ENCODE data around the gene OSBPL1A. TPM values are rescaled to one million over a fixed set of nuclear protein-coding genes. Genes with fewer than 3 reads are reported as not detected.

The OSBPL1A gene
- total and polyA plus RNA-seq, 4 donors = 12.6 to 38.8 (median 26.0) TPM

DNA sequence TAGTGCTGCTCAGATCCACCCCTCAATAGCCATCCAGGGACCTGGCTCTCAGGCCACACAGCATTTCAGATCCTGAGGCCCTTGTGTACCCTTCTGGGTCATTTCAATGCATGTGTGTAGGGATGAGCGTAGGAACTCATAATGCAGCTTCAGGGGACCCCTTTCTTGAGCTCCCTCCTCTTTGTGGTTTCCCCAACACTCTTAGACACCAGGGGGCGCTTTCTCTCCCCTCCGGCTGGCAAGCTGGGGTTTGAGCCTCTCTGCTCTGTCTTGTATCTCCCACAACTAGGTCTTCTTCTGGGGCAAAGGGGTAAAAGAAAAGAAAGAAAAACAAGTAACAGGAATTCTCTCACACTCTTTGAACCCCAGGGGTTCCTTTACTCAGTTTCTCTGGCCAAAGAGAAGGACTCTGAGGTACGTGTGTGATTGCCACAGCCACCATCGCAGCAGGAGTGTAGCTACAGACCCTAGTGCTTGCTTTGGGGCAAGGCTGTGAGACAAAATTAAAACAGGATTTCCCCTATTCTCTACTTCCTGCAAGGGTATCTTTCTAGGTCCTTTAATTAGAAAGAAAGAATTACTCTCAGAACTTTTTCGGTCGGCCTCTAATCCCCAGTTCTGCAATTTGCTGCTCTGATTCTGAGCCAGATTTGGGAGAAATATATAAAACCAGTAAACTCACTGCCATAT, 220.8 kb downstream of the OSBPL1A start:
- TF ChIP-seq, protein P1, sequence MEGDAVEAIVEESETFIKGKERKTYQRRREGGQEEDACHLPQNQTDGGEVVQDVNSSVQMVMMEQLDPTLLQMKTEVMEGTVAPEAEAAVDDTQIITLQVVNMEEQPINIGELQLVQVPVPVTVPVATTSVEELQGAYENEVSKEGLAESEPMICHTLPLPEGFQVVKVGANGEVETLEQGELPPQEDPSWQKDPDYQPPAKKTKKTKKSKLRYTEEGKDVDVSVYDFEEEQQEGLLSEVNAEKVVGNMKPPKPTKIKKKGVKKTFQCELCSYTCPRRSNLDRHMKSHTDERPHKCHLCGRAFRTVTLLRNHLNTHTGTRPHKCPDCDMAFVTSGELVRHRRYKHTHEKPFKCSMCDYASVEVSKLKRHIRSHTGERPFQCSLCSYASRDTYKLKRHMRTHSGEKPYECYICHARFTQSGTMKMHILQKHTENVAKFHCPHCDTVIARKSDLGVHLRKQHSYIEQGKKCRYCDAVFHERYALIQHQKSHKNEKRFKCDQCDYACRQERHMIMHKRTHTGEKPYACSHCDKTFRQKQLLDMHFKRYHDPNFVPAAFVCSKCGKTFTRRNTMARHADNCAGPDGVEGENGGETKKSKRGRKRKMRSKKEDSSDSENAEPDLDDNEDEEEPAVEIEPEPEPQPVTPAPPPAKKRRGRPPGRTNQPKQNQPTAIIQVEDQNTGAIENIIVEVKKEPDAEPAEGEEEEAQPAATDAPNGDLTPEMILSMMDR (IDR thresholded peaks at IDR 0.05; ENCODE audit: control extremely low read depth, extremely low read depth) = peak; percentile 27
- H3K27ac ChIP-seq (ENCODE audit: low read depth in 1 of 2, low read length in 1 of 2) = no peak overlapping the region
- peaks cover 6 to 14% (median 10%) of the 10 kb centered on the region in 4 donors for H3K36me3 ChIP-seq (ENCODE audit: control insufficient read depth in 4 of 4, insufficient read depth in 4 of 4, low read length in 4 of 4)
- H3K4me3 ChIP-seq = no peak overlapping the region
- H3K4me1 ChIP-seq (ENCODE audit: control insufficient read depth in 5 of 5, insufficient read depth in 5 of 5, low read length in 5 of 5) = peaks cover 0 to 4% (median 2%) of the 10 kb centered on the region in 5 donors
- 74 to 77% methylated on average over 7 of the region's 7 CpGs for WGBS, 2 donors
- H3K9me3 ChIP-seq (ENCODE audit: control insufficient read depth in 4 of 4, insufficient read depth in 3 of 4, low read length in 3 of 4) = no peaks in the 10 kb centered on the region
- H3K9ac ChIP-seq (ENCODE audit: insufficient read depth in 1 of 2, low read length in 2 of 2) = no peak overlapping the region
- ATAC-seq (ENCODE audit: insufficient read depth, low FRiP score) = peak; percentile 75
- peak; percentile 63 to 67 (median 66) for DNase-seq
- H3K27me3 ChIP-seq (ENCODE audit: control insufficient read depth in 3 of 3, insufficient read depth in 3 of 3, low read length in 2 of 3) = no peaks in the 10 kb centered on the region

DNA sequence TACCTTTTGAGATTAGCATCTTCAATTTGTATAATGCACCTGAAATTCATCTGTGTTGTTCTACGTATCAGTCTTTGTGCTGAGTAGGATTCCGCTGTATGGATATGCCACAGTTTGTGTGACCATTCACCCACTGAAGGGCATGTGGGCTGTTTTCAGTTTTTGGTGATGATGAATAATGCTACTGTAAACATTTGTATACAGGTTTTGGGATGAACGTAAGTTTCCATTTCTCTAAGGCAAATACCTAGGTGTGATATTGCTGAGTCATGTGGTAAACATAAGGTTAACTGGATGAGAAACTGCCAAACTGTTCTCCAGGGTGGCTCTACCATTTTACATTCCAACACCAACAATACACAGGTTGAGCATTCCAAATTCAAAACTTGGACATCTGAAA, 223.6 kb downstream of the OSBPL1A start:
- Histone ChIP-seq H3K4me3 (no peak overlapping the region), H3K9ac (ENCODE audit: insufficient read depth in 1 of 2, low read length in 2 of 2) (no peak overlapping the region), H3K9me3 (ENCODE audit: control insufficient read depth in 4 of 4, insufficient read depth in 3 of 4, low read length in 3 of 4) (no peaks in the 10 kb centered on the region), H3K27me3 (ENCODE audit: control insufficient read depth in 3 of 3, insufficient read depth in 3 of 3, low read length in 2 of 3) (no peaks in the 10 kb centered on the region), H3K36me3 (ENCODE audit: control insufficient read depth in 4 of 4, insufficient read depth in 4 of 4, low read length in 4 of 4) (peaks cover 5 to 13% (median 11%) of the 10 kb centered on the region in 4 donors), H3K4me1 (ENCODE audit: control insufficient read depth in 5 of 5, insufficient read depth in 5 of 5, low read length in 5 of 5) (peaks cover 0 to 4% (median 2%) of the 10 kb centered on the region in 5 donors), H3K27ac (ENCODE audit: low read depth in 1 of 2, low read length in 1 of 2) (no peak overlapping the region)
- ATAC-seq (ENCODE audit: insufficient read depth, low FRiP score) = no peak
- WGBS, 2 donors = 88 to 95% methylated on average over 3 of the region's 3 CpGs
- no peak for DNase-seq
- TF ChIP-seq, protein P1 (IDR thresholded peaks at IDR 0.05; ENCODE audit: control extremely low read depth, extremely low read depth) = no peak

DNA sequence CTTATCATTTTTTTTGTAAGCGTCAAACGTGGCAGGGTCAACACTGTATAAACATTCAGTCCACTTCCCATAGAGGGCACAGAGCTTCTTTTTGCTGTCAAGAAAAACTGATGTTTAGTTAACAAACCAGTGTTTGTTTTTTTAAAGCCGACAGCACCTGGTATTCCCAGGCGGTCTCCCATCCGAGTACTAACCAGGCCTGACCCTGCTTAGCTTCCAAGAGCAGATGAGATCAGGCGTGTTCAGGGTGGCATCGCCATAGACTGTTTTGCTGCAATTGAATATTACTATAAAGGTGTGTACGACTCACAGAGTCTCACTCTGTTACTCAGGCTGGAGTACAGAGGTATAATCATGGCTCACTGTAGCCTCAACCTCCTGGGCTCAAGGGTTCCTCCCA, 227.3 kb downstream of the OSBPL1A start:
- 84 to 92% methylated on average over 8 of the region's 8 CpGs for WGBS, 2 donors

More for the DNA sequence above, 227.3 kb downstream of the OSBPL1A start:
- no peak for DNase-seq
- peaks cover 7 to 29% (median 14%) of the 10 kb centered on the region in 4 donors for H3K36me3 ChIP-seq (ENCODE audit: control insufficient read depth in 4 of 4, insufficient read depth in 4 of 4, low read length in 4 of 4)
- H3K27ac ChIP-seq (ENCODE audit: low read depth in 1 of 2, low read length in 1 of 2) = no peak overlapping the region
- TF ChIP-seq, protein P1 (IDR thresholded peaks at IDR 0.05; ENCODE audit: control extremely low read depth, extremely low read depth) = no peak
- ATAC-seq (ENCODE audit: insufficient read depth, low FRiP score) = no peak
- H3K9ac ChIP-seq (ENCODE audit: insufficient read depth in 1 of 2, low read length in 2 of 2) = no peak overlapping the region
- H3K4me3 ChIP-seq = no peak overlapping the region
- no peaks in the 10 kb centered on the region for H3K4me1 ChIP-seq (ENCODE audit: control insufficient read depth in 5 of 5, insufficient read depth in 5 of 5, low read length in 5 of 5)
- H3K27me3 ChIP-seq (ENCODE audit: control insufficient read depth in 3 of 3, insufficient read depth in 3 of 3, low read length in 2 of 3) = no peaks in the 10 kb centered on the region
- no peaks in the 10 kb centered on the region for H3K9me3 ChIP-seq (ENCODE audit: control insufficient read depth in 4 of 4, insufficient read depth in 3 of 4, low read length in 3 of 4)

Measured in lung (tissue), 12 donors.